Heart left ventricle (tissue), 16 donors: ENCODE results near the gene PSKH1. TPM values are rescaled to one million over a fixed set of nuclear protein-coding genes. Genes with fewer than 3 reads are reported as not detected.
A peak's percentile ranks its signal among the peaks of the same experiment; 100 is the strongest.

Experiments
- ATAC-seq, 4 donors: fragments of 200-7000 bp; cut with Tn5 transposase; one replicate each; pipeline ENCODE4 v1.9.1; 2020 to 2022; ENCODE audit warnings: moderate library complexity in 4 of 4, mild to moderate bottlenecking in 3 of 4, moderate number of reproducible peaks in 1 of 4
- DNase-seq, 5 donors: peaks; one replicate each; pipeline ENCODE4 v3.0.0-alpha.2; 2020
- H3K27ac ChIP-seq, 12 donors: fragments of 200-600 bp; sonication (generic) in 4 of 12; one replicate each; pipeline versions ENCODE4 v1.5.0 to v1.8.0; 2016 to 2022; ENCODE audit warnings: mild to moderate bottlenecking in 2 of 12
- H3K27me3 ChIP-seq, 9 donors: fragments of 200-600 bp; sonication (generic) in 2 of 9; one replicate each; pipeline versions ENCODE4 v1.5.1 to v1.8.0; 2016 to 2022; ENCODE audit warnings: mild to moderate bottlenecking in 3 of 9
- H3K36me3 ChIP-seq, 9 donors: fragments of 200-600 bp; sonication (generic) in 2 of 9; one replicate each; pipeline versions ENCODE4 v1.5.0 to v1.8.0; 2018 to 2022; ENCODE audit warnings: mild to moderate bottlenecking in 2 of 9
- H3K4me1 ChIP-seq, 12 donors: fragments of 200-600 bp; sonication (generic) in 4 of 12; one replicate each; pipeline versions ENCODE4 v1.5.0 to v1.8.0; 2016 to 2022; ENCODE audit warnings: mild to moderate bottlenecking in 3 of 12
- H3K4me3 ChIP-seq, 12 donors: fragments of 200-600 bp; sonication (generic) in 4 of 12; one replicate each; pipeline versions ENCODE4 v1.5.0 to v1.8.0; 2017 to 2022; ENCODE audit warnings: mild to moderate bottlenecking in 9 of 12, moderate library complexity in 4 of 12
- H3K9me3 ChIP-seq, 12 donors: fragments of 200-600 bp; sonication (generic) in 4 of 12; one replicate each; pipeline versions ENCODE4 v1.5.0 to v1.8.0; 2016 to 2022; ENCODE audit warnings: mild to moderate bottlenecking in 1 of 12
- CTCF ChIP-seq, 12 donors: fragments of 200-600 bp; sonication (generic) in 4 of 12; IDR thresholded peaks; one replicate each; pipeline versions ENCODE4 v1.5.0 to v1.8.0; 2018 to 2022; ENCODE audit warnings: antibody characterized with exemption in 12 of 12, mild to moderate bottlenecking in 5 of 12
- POLR2A ChIP-seq, 2 donors: fragments of 450-650 bp; IDR thresholded peaks; one replicate each; pipeline ENCODE4 v1.6.1; 2017; ENCODE audit warnings: antibody characterized with exemption in 2 of 2, mild to moderate bottlenecking in 2 of 2, moderate library complexity in 2 of 2
- WGBS, 4 donors: extraction: QIAGEN DNeasy Blood & Tissue Kit in 2 of 4; methylation state at CpG; one replicate each; pipeline versions ENCODE4 v1.1.5 to v1.1.7; 2013 to 2018; 5-methylcytosine and 5-hydroxymethylcytosine counted together
- intact Hi-C, 10 donors: fragments of 100-400 bp; cut with DNase I; formaldehyde crosslinking; loops; one replicate each; pipeline versions ENCODE4 v1.11.1 to v1.14.2; 2022
- polyA plus RNA-seq, 2 donors: library from polyadenylated mRNA; stranded (reverse); fragments of 200-250 nt; gene quantifications; one replicate each; pipeline ENCODE4 v1.2.3, GENCODE V29; 2013
- total RNA-seq, 9 donors: library from RNA; depleted of rRNA in 2 of 9; stranded (reverse); fragments of >200 nt in 2 of 9; fragmentation: NEBNext Ultra II Directional in 3 of 9; extraction: Animal tissue kit (Norgen Biotek cat#: 25700) in 3 of 9; gene quantifications; one replicate each; pipeline versions ENCODE4 v1.1.0 to v1.2.4, GENCODE V29; 2016 to 2023
- donor health status: ischemic (EF 13 %, LVEDD 7.1; RV severe dilation, severe dysfunction).
- donor health status: healthy with polysubstance abuse.
- donor health status: DM: no; HTN: yes; CAD: no.
- donor health status: DM: no; HTN: no; CAD: no.
- donor health status: ischemic (EF 25% LVEDD 6.9; RV normal size, moderate dysfunction).
- donor health status: ischemic (EF 25% LVEDD 5.7; RV mildly dilated, moderate dysfunction).
- donor health status: healthy.
- donor health status: DM: yes; HTN: yes; CAD: no.
- donor health status: ischemic (EF 35%, LVEDD 5.7; RV mildly dilated, moderate dysfunction).
- donor health status: nonischemic (EF 11% LVEDD 7.7; RV severe dilation, severe dysfunction).
- donor health status: DM: yes; HTN: yes; CAD: no.
- donor health status: PGD.
- donor health status: ischemic (EF 29% LVEDD 5.4; RV normal size, mild dysfunction).
- donor health status: nonischemic (EF 23%, LVEDD 6.1; RV moderate dilation, normal function).

PSKH1 gene
- total and polyA plus RNA-seq, 11 donors = 16.3 to 36.9 (median 21.6) TPM

- no peaks in the 10 kb centered on the region for H3K27me3 ChIP-seq
- H3K9me3 ChIP-seq = no peaks in the 10 kb centered on the region
- DNase-seq (no peak), ATAC-seq (peak in 2 of 4 donors; percentile 8 to 23)
- H3K27ac ChIP-seq = peak overlapping the region; percentile 37 to 90 (median 81)
- TF ChIP-seq POLR2A (IDR thresholded peaks at IDR 0.05) = no peak
- TF ChIP-seq CTCF (IDR thresholded peaks at IDR 0.05) = no peak
- WGBS, 4 donors = 12 to 15% (median 13%) methylated on average over 19 to 23 of the region's 23 CpGs
- peaks cover 6 to 38% (median 28%) of the 10 kb centered on the region in 12 donors for H3K4me1 ChIP-seq
- intact Hi-C loops = loop anchor here in 2 of 10 donors (5.0 kb wide), 1 partner anchor 41 kb away; no protein-coding TSS in a partner anchor
- peaks cover 0 to 63% (median 59%) of the 10 kb centered on the region in 9 donors for H3K36me3 ChIP-seq
- peak overlapping the region; percentile 67 to 99 (median 87) for H3K4me3 ChIP-seq
Measured at GRCh38 chr16:67873435-67874370, 19.4 kb upstream of the PSKH1 start.

GRCh38 chr16:67874372-67874771, 18.7 kb upstream of the PSKH1 start:
- 59 to 72% (median 65%) methylated on average over 3 of the region's 3 CpGs for WGBS, 4 donors
- H3K4me1 ChIP-seq = peaks cover 6 to 38% (median 28%) of the 10 kb centered on the region in 12 donors
- intact Hi-C loops = loop anchor here in 2 of 10 donors (5.0 kb wide), 1 partner anchor 42 kb away; no protein-coding TSS in a partner anchor
- H3K27ac ChIP-seq = no peak overlapping the region
- peak overlapping the region in 9 of 12 donors; percentile 67 to 99 (median 89) for H3K4me3 ChIP-seq
- H3K9me3 ChIP-seq = no peaks in the 10 kb centered on the region
- no peak for TF ChIP-seq POLR2A (IDR thresholded peaks at IDR 0.05)
- TF ChIP-seq CTCF (IDR thresholded peaks at IDR 0.05) = no peak
- H3K36me3 ChIP-seq = peaks cover 0 to 63% (median 59%) of the 10 kb centered on the region in 9 donors
- no peaks in the 10 kb centered on the region for H3K27me3 ChIP-seq
- ATAC-seq (no peak), DNase-seq (no peak)

GRCh38 chr16:67877064-67877463, 16.0 kb upstream of the PSKH1 start:
- H3K4me1 ChIP-seq = peaks cover 6 to 61% (median 32%) of the 10 kb centered on the region in 12 donors
- no peaks in the 10 kb centered on the region for H3K9me3 ChIP-seq
- WGBS, 4 donors = 88 to 97% (median 95%) methylated on average over 10 to 11 of the region's 11 CpGs
- no peaks in the 10 kb centered on the region for H3K27me3 ChIP-seq
- H3K36me3 ChIP-seq = peaks cover 0 to 66% (median 63%) of the 10 kb centered on the region in 9 donors
- DNase-seq (no peak), ATAC-seq (no peak)
- no peak overlapping the region for H3K27ac ChIP-seq
- intact Hi-C loops = loop anchor here in 1 of 10 donors (5.0 kb wide), 1 partner anchor 50 kb away; no protein-coding TSS in a partner anchor
- no peak overlapping the region for H3K4me3 ChIP-seq
- TF ChIP-seq POLR2A (IDR thresholded peaks at IDR 0.05) (no peak), CTCF (IDR thresholded peaks at IDR 0.05) (no peak)

GRCh38 chr16:67878232-67878631, 14.8 kb upstream of the PSKH1 start:
- intact Hi-C loops = loop anchor here in 1 of 10 donors (5.0 kb wide), 1 partner anchor 49 kb away; no protein-coding TSS in a partner anchor
- no peak overlapping the region for H3K27ac ChIP-seq
- 80 to 93% (median 89%) methylated on average over 3 to 6 of the region's 6 CpGs for WGBS, 4 donors
- no peak overlapping the region for H3K4me3 ChIP-seq
- DNase-seq (no peak), ATAC-seq (no peak)
- TF ChIP-seq POLR2A (IDR thresholded peaks at IDR 0.05) = no peak
- TF ChIP-seq CTCF (IDR thresholded peaks at IDR 0.05) = no peak
- H3K27me3 ChIP-seq = no peaks in the 10 kb centered on the region
- peaks cover 6 to 65% (median 33%) of the 10 kb centered on the region in 12 donors for H3K4me1 ChIP-seq
- no peaks in the 10 kb centered on the region for H3K9me3 ChIP-seq
- H3K36me3 ChIP-seq = peaks cover 0 to 78% (median 73%) of the 10 kb centered on the region in 9 donors
